PC-9 (cell line): ENCODE data around the gene GIPC2. TPM values are rescaled to one million over a fixed set of nuclear protein-coding genes. Genes with fewer than 3 reads are reported as not detected.

Source experiments
- BruUV-seq: library from RNA; stranded (reverse); fragments of 400-500 nt; replicated peaks from 2 replicates; lab custom pipeline; 2021; lab: Mats Ljungman, UMichigan
- CTCF ChIA-PET: fragments of 300-600 bp; sonication (Branson Sonifier 250); formaldehyde crosslinking; loops from one replicate; lab custom pipeline; 2022; ENCODE audit warnings: antibody characterized with exemption; lab: Charles Lee
- POLR2A ChIA-PET: fragments of 300-600 bp; sonication (Branson Sonifier 250); formaldehyde crosslinking; loops from one replicate; lab custom pipeline; 2022; ENCODE audit warnings: antibody characterized with exemption; ENCODE audit not compliant: unreplicated experiment; lab: Charles Lee
- DNase-seq, 2 experiments: peaks; one replicate each; pipeline versions ENCODE4 v3.0.0 to v3.0.0-alpha.2; 2015 to 2022; ENCODE audit warnings: mixed read lengths in 1 of 2
- H2AFZ ChIP-seq: fragments of 200-600 bp; sonication (generic); 2 replicates; pipeline ENCODE4 v1.8.1; 2017; ENCODE audit warnings: antibody characterized with exemption
- H3F3A ChIP-seq: fragments of 200-600 bp; sonication (generic); 2 replicates; pipeline ENCODE4 v1.8.1; 2017; ENCODE audit warnings: antibody characterized with exemption, mild to moderate bottlenecking, low read depth; ENCODE audit not compliant: insufficient read depth
- H3K27ac ChIP-seq: fragments of 200-600 bp; sonication (generic); 2 replicates; pipeline ENCODE4 v1.6.1; 2016; ENCODE audit warnings: mixed run types
- H3K27me3 ChIP-seq: fragments of 200-600 bp; sonication (generic); 2 replicates; pipeline ENCODE4 v1.6.1; 2016; ENCODE audit warnings: low read depth, mixed run types; ENCODE audit not compliant: insufficient read depth
- H3K36me3 ChIP-seq: fragments of 200-600 bp; sonication (generic); 2 replicates; pipeline ENCODE4 v1.6.1; 2016; ENCODE audit warnings: low read depth, mixed run types
- H3K4me1 ChIP-seq: fragments of 200-600 bp; sonication (generic); replicated peaks from 2 replicates; pipeline ENCODE4 v1.6.1; 2016; ENCODE audit warnings: mixed run types; ENCODE audit not compliant: insufficient read depth
- H3K4me2 ChIP-seq: fragments of 200-600 bp; sonication (generic); 2 replicates; pipeline ENCODE4 v1.6.1; 2017; ENCODE audit warnings: mixed run types
- H3K4me3 ChIP-seq: fragments of 200-600 bp; sonication (generic); 2 replicates; pipeline ENCODE4 v1.6.1; 2016; ENCODE audit warnings: mixed run types
- H3K79me2 ChIP-seq: fragments of 200-600 bp; sonication (generic); 2 replicates; pipeline ENCODE4 v1.6.1; 2017; ENCODE audit warnings: low read depth, mixed run types
- H3K9me2 ChIP-seq: fragments of 200-600 bp; sonication (generic); 2 replicates; pipeline ENCODE4 v1.8.1; 2017; ENCODE audit warnings: mild to moderate bottlenecking; ENCODE audit not compliant: insufficient read depth
- H3K9me3 ChIP-seq: fragments of 200-600 bp; sonication (generic); 2 replicates; pipeline ENCODE4 v1.8.1; 2016; ENCODE audit warnings: low read depth; ENCODE audit not compliant: insufficient read depth
- H4K20me1 ChIP-seq: fragments of 200-600 bp; sonication (generic); 2 replicates; pipeline ENCODE4 v1.8.1; 2017; ENCODE audit not compliant: insufficient read depth
- CTCF ChIP-seq: fragments of 200-600 bp; sonication (generic); conservative IDR thresholded peaks from 2 replicates; pipeline ENCODE4 v1.6.1; 2017; ENCODE audit warnings: mixed run types, antibody characterized with exemption, mild to moderate bottlenecking, moderate library complexity
- EZH2 ChIP-seq: fragments of 200-600 bp; sonication (generic); IDR thresholded peaks from 2 replicates; pipeline ENCODE4 v1.8.0; 2017; ENCODE audit warnings: antibody characterized with exemption, low read depth
- intact Hi-C: fragments of 100-400 bp; cut with micrococcal nuclease; formaldehyde crosslinking; loops from one replicate; pipeline ENCODE4 v1.10.0; 2022; ENCODE audit not compliant: unreplicated experiment
- total RNA-seq: library from RNA; stranded (reverse); gene quantifications from 2 replicates; pipeline ENCODE4 v1.2.3, GENCODE V29; 2021

The GIPC2 gene
- total RNA-seq, 1 experiment from 2014 or later: 0.20 TPM

- Histone ChIP-seq H3K79me2 (no peaks in the 10 kb centered on the region), H4K20me1 (no peaks in the 10 kb centered on the region), H3K4me3 (no peak overlapping the region), H3K36me3 (no peaks in the 10 kb centered on the region), H3K4me2 (no peak overlapping the region), H3K9me2 (no peaks in the 10 kb centered on the region), H3K27me3 (no peaks in the 10 kb centered on the region), H3K27ac (no peak overlapping the region), H2AFZ (no peak overlapping the region), H3K9me3 (no peaks in the 10 kb centered on the region), H3F3A (no peaks in the 10 kb centered on the region), H3K4me1 (no peaks in the 10 kb centered on the region)
- POLR2A ChIA-PET: interaction anchor here (0.7 kb wide), 1 partner anchor 16 kb away, joined by 6 read pairs; no protein-coding TSS in a partner anchor
- DNase-seq: no peak
- BruUV-seq: no TSS peak
- intact Hi-C loops: no loop called here
- CTCF ChIA-PET: interaction anchor here (0.5 to 0.6 kb wide), 2 partner anchors 81 to 476 kb away, joined by 3 to 5 read pairs; no protein-coding TSS in a partner anchor
- TF ChIP-seq CTCF (no peak), EZH2 (no peak)
These were observed 12.6 kb upstream of the GIPC2 start for GRCh38 chr1:78032996-78033796.

- no TSS peak for BruUV-seq
- Histone ChIP-seq H3K36me3 (no peaks in the 10 kb centered on the region), H3F3A (no peaks in the 10 kb centered on the region), H3K27ac (no peak overlapping the region), H3K27me3 (no peaks in the 10 kb centered on the region), H3K9me2 (no peaks in the 10 kb centered on the region), H2AFZ (no peak overlapping the region), H3K4me1 (no peaks in the 10 kb centered on the region), H3K4me3 (no peak overlapping the region), H3K79me2 (no peaks in the 10 kb centered on the region), H4K20me1 (no peaks in the 10 kb centered on the region), H3K4me2 (no peak overlapping the region), H3K9me3 (no peaks in the 10 kb centered on the region)
- intact Hi-C loops: no loop called here
- DNase-seq: no peak
- ChIA-PET POLR2A (no interaction called here), CTCF (no interaction called here)
- TF ChIP-seq CTCF (no peak), EZH2 (no peak)
These were observed 12.0 kb upstream of the GIPC2 start for GRCh38 chr1:78033797-78034172.

- Histone ChIP-seq H3K36me3 (no peaks in the 10 kb centered on the region), H4K20me1 (no peaks in the 10 kb centered on the region), H3K79me2 (no peaks in the 10 kb centered on the region), H3K4me3 (no peak overlapping the region), H3K9me2 (no peaks in the 10 kb centered on the region), H3K27me3 (no peaks in the 10 kb centered on the region), H3K9me3 (no peaks in the 10 kb centered on the region), H3K4me1 (no peaks in the 10 kb centered on the region), H3K27ac (no peak overlapping the region), H2AFZ (no peak overlapping the region), H3K4me2 (no peak overlapping the region), H3F3A (no peaks in the 10 kb centered on the region)
- CTCF ChIA-PET: no interaction called here
- intact Hi-C loops: no loop called here
- POLR2A ChIA-PET: no interaction called here
- TF ChIP-seq CTCF (no peak), EZH2 (no peak)
- DNase-seq: no peak
- no TSS peak for BruUV-seq
These were observed 10.6 kb upstream of the GIPC2 start for GRCh38 chr1:78035121-78035520.
